ENCODE data around the gene HEMGN.

HEMGN gene

DNA sequence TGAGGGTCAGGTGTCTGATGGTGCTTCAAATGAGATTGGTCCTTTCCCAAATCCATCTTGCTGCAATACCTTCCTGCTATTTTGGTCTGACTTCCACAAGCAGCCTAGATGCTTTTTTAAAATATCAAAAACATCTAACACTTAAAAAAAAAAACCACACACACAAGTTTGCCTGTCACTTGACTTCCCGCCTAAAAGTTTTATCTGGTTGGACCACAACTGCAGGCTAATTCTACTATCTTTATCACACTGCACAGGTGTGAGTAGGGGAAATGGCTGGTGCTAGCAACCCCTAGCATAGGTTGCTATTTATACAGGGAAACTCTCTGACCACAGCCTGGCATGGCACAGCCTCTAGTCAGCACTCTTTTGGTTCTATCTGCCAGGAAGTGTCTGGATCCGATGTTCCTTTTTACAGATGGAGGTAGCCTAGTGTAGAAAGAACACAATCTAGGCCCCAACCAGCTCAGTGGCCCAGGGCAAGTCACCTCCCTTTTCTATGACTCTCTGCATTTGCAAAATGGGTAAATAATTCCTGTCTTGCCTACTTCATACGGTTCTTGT lies at the start of gene HEMGN:
Gene HEMGN, minus strand, starts transcription at position 92 of the 564 bp plus-strand sequence. Its CDS starts 36 bp downstream, at position 56.
- DNase-seq (ENCODE audit: low read depth), result no peak
- no peak within 1 kb of the TSS for H3K4me3 ChIP-seq (ENCODE audit: control insufficient read depth, low read depth, low read length)
- TF ChIP-seq, protein P1, sequence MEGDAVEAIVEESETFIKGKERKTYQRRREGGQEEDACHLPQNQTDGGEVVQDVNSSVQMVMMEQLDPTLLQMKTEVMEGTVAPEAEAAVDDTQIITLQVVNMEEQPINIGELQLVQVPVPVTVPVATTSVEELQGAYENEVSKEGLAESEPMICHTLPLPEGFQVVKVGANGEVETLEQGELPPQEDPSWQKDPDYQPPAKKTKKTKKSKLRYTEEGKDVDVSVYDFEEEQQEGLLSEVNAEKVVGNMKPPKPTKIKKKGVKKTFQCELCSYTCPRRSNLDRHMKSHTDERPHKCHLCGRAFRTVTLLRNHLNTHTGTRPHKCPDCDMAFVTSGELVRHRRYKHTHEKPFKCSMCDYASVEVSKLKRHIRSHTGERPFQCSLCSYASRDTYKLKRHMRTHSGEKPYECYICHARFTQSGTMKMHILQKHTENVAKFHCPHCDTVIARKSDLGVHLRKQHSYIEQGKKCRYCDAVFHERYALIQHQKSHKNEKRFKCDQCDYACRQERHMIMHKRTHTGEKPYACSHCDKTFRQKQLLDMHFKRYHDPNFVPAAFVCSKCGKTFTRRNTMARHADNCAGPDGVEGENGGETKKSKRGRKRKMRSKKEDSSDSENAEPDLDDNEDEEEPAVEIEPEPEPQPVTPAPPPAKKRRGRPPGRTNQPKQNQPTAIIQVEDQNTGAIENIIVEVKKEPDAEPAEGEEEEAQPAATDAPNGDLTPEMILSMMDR (IDR thresholded peaks at IDR 0.05; ENCODE audit: control insufficient read depth, insufficient read depth, low read depth, low read length, missing control alignments), result no peak

DNA sequence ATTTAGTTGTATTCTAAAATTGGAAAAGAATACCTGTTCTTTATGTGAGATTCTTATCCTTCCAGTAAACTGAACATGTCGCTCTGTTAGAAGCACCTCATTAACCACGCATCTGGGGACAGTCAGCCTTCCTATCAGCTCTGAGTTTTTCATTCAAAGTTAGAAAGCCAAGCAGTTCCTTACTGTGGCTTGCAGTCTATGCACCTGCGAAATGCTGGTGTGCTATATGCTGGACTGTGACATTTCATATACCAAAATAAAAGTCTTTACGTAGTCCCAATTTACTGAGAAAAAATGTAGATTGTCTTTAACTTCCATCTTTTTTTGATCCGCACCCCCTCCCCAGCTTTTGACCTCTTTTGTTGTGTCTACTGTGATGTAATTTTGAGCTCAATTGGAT lies 49.5 kb upstream of the HEMGN start:
- DNase-seq (ENCODE audit: low read depth), result no peak
- TF ChIP-seq, protein P1 (IDR thresholded peaks at IDR 0.05; ENCODE audit: control insufficient read depth, insufficient read depth, low read depth, low read length, missing control alignments), result no peak
- H3K4me3 ChIP-seq (ENCODE audit: control insufficient read depth, low read depth, low read length), result no peak overlapping the region

DNA sequence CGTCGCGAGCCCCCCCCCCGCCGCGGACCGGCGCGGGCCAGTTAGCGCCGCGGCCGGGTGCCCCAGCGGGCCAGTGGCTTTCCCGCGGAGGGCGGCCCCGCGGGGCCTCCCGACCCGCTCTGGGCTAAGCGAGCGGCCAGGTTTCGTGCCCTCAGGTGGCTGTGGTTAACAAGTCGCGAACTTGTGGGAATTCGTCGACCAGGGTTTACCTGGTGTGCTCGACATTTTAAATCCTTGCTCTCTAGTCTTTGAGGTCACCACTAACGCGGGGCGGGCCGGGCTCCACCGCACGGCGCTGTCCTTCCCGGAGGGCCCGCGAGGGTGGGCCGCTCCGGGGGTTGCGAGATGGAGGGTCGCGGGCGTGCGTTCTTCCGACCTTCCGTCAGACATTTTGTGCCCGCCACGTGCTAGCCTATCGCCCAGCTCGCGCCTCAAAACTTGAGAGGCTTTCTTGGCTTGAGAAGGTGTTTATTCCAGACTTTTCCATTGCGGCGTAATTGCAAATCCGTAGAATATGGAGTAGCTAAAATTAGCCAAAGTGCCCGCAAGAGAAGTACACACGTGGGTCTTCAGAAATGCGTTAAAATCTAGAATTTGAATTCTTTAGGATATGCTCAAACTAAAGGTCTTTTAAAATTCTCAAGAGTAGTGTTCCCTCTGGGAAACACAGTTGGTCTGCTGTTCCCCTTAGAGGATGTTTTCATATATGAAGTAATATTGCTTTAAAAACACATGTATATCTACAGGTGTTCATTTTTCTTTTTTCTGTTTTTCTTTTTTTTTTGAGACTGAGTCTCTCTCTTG lies 47.3 kb upstream of the HEMGN start:
- no peak for DNase-seq (ENCODE audit: low read depth)
- peak overlapping the region; percentile 93 for H3K4me3 ChIP-seq (ENCODE audit: control insufficient read depth, low read depth, low read length)
- TF ChIP-seq, protein P1 (IDR thresholded peaks at IDR 0.05; ENCODE audit: control insufficient read depth, insufficient read depth, low read depth, low read length, missing control alignments), result no peak

DNA sequence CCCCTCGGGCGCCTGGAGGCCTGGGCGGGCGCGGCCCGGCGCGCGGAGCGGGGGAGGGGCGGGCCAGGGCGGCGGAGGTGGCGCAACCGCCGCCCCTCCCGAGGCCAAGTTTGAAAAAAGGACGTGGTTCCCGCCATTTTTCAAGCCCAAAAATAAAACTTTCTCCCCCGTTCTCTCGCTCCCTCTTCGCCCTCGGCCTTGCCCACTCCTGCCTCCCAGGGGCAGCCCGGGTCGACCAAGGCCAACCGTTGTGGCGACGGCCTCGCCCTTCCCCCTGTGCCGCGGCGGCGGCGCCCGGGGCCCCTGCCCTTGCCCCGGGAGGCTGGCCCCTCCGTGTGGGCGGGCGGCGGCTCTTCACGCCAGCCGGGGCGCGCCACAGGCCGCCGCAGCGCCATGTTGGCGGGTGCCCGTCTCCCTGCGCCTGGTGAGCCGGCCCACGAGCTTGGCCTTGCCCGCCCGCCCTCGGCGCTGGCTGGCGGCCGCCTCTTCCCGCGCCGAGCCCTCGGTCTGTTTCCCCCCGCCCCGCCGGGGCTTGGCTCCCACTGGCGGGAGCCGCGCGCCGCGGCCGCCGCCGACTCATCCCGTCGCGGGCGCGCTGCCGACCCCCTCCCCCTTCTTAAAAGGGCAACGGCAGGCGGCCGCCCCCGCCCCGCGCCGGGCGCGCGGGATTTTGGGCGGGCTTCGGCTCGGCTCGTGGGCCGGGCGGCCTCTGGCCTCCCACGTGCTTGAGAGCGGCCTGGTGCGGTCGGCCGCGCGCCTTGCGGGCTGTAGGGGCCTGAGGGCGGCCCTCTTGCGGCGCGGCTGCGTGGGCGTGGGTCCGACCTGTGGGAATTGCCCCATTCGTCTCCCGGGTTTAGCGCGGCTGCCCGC lies 46.5 kb upstream of the HEMGN start:
- TF ChIP-seq, protein P1 (IDR thresholded peaks at IDR 0.05; ENCODE audit: control insufficient read depth, insufficient read depth, low read depth, low read length, missing control alignments), result no peak
- DNase-seq (ENCODE audit: low read depth), result peak; percentile 25
- peak overlapping the region; percentile 93 for H3K4me3 ChIP-seq (ENCODE audit: control insufficient read depth, low read depth, low read length)

DNA sequence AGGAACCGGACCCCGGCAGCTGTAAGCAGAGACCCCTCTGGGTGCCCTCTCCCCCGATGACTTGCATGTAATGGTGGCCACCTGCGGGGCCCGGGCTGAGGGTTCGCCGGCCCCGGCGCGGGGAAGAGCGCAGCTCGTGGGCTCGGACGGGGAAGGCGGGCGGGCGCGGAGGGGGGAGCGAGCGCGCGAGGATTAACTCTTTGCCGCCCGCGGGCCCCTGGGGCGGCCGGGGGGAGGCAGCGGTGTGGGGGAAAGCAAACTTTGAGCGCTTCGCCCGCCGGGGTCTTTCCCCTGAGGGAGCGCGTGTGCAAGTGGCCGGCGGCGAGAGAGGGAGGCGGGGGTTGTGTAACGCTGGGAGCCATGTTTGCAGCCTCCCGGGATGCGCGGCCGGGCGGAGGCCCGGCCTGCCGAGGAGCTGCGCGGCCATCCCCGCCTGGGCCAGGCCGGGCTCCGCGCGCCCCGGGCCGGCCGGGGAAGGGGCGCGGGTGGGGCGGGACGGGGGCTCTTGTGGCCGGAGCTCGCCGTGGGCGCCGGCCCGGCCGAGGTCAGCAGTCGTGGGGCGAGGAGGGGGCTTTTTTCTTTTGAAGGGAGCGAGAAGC lies 45.7 kb upstream of the HEMGN start:
- peak overlapping the region; percentile 93 for H3K4me3 ChIP-seq (ENCODE audit: control insufficient read depth, low read depth, low read length)
- TF ChIP-seq, protein P1 (IDR thresholded peaks at IDR 0.05; ENCODE audit: control insufficient read depth, insufficient read depth, low read depth, low read length, missing control alignments), result no peak
- DNase-seq (ENCODE audit: low read depth), result no peak

Measured in AG09309 (cell line).